Mucosa of rectum (tissue), 2 donors: ENCODE data around the gene PRKAG3.
"Not testable (repeated sequence)": the region's sequence is repeated elsewhere in the genome, so short reads cannot be mapped to it uniquely, and the experiment has no call there.

ENCODE experiments used
- H3K27ac ChIP-seq, 2 donors: one replicate each; pipeline ENCODE4 v1.7.0; 2013; ENCODE audit warnings: inconsistent platforms in 2 of 2, low read depth in 2 of 2, low read length in 2 of 2
- H3K27me3 ChIP-seq, 2 donors: one replicate each; pipeline ENCODE4 v1.7.0; 2013; ENCODE audit warnings: low read length in 2 of 2; ENCODE audit not compliant: control insufficient read depth in 2 of 2, insufficient read depth in 2 of 2
- H3K36me3 ChIP-seq, 2 donors: one replicate each; pipeline ENCODE4 v1.7.0; 2013; ENCODE audit warnings: low read length in 2 of 2; ENCODE audit not compliant: control insufficient read depth in 2 of 2, insufficient read depth in 2 of 2
- H3K4me1 ChIP-seq, 2 donors: one replicate each; pipeline ENCODE4 v1.7.0; 2013; ENCODE audit warnings: low read length in 2 of 2, mild to moderate bottlenecking in 1 of 2; ENCODE audit not compliant: control insufficient read depth in 2 of 2, insufficient read depth in 2 of 2
- H3K4me3 ChIP-seq, 2 donors: one replicate each; pipeline ENCODE4 v1.7.0; 2013; ENCODE audit warnings: low read length in 2 of 2
- H3K9ac ChIP-seq, 2 donors: one replicate each; pipeline ENCODE4 v1.7.0; 2013; ENCODE audit warnings: low read length in 2 of 2, low read depth in 1 of 2, mild to moderate bottlenecking in 1 of 2
- H3K9me3 ChIP-seq, 2 donors: one replicate each; pipeline ENCODE4 v1.7.0; 2013; ENCODE audit warnings: low read length in 2 of 2; ENCODE audit not compliant: control insufficient read depth in 2 of 2
- donor health status: healthy.
- donor health status: Normal muscosa, but diverticular disease.

The PRKAG3 gene

DNA sequence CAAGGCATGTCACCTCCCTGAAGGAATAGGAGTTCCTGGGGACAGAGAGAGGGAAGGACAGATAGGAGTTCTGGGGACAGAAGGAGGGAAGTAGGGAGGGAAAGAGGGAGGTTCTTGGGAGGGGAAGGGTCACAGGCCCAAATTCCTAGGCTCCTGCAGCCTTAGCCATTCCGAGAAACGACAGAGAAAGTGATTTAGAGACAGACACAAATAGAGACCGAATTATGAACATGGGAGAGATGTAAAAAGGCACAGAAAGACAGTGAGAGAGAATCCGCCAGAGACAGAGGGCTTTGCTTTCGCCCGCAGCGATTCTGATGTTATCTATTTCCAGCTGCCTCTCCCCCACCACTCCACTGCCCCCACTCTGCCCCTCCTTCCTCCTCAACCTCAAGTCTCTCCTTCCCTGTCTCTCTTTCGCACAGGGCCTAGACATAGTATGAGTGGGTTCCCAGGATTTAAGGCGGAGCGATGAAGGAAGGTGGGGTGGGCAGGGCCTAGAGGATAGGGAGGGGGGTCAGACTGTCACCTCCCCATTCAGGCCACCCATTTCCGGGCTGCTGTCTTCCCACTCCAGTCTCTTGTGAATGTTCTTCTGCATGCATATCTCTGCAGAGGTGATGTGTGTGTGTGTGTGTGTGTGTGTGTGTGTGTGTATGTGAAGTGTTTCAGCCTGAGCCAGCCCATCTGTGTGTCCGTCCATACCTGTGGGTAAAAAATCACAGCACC, 24.7 kb upstream of the PRKAG3 start:
- Histone ChIP-seq H3K4me1 (peaks cover 2 to 4% of the 10 kb centered on the region in 2 donors), H3K27me3 (peaks cover 54 to 68% of the 10 kb centered on the region in 2 donors), H3K9me3 (no peaks in the 10 kb centered on the region), H3K36me3 (no peaks in the 10 kb centered on the region), H3K27ac (no peak overlapping the region), H3K9ac (no peak overlapping the region), H3K4me3 (no peak overlapping the region)

DNA sequence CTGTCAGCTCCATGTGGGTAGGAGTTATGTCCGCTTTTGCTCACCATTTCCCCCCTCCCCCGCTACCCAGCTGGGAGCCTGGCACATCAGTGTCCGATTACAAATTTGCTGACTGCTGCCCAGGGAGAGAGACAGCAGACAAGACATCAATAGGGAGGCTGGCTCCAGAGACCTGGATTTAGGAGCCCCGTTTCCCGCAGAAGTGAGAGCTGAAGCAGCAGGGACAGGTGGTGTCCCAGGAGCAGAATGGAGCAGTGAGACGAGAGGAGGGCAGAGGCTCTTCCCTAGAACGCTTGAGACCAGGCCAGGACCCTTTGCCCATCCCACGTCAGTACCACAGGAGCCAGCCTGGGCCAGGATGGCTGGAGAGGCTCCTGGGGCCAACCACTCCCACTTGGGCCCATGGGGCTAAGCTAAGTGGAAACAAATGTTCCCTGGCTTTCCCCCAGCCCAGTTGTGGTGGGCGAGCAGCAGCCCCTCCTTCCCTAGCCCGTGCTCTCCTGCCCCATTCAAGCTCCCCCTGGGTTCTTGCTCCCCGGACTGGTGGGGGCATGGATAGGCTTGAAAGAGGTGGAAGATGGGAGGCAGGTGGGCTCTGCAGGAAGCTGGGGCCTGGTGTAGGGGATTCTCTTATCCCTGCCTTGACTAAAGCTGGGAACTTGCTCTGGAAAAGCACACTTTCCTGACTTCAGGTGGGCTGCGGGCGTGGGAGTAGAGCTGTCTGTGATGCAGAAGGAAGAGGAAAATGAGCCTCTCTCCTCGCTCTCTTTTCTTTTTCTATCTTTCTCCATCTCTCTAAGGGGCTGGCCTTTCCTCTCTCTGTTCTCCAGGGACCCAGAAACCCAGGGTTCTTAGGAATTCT, 23.9 kb upstream of the PRKAG3 start:
- peaks cover 2 to 4% of the 10 kb centered on the region in 2 donors for H3K4me1 ChIP-seq
- no peak overlapping the region for H3K27ac ChIP-seq
- H3K9me3 ChIP-seq, result no peaks in the 10 kb centered on the region
- no peak overlapping the region for H3K9ac ChIP-seq
- H3K36me3 ChIP-seq, result no peaks in the 10 kb centered on the region
- no peak overlapping the region for H3K4me3 ChIP-seq
- peaks cover 48 to 62% of the 10 kb centered on the region in 2 donors for H3K27me3 ChIP-seq

DNA sequence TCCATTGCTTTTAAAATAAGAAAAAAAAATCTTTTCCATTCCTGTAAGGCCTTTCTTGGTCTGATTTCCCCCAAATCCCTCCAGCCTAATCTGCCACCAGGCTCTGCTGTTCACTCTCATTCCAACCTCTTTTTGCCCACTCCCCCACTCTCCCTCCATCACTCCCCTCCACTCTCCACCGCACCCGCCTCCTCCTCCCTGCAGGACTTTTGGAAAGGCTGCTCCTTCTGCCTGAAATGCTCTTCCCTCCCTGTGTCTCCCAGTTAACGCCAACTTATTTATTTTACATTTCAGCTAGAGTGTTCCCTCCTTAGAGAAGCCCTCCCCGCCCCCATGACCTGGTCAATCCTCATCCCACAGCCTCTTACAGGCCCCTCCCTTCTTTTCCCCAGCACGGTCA, 23.3 kb upstream of the PRKAG3 start:
- Histone ChIP-seq H3K4me1 (no peaks in the 10 kb centered on the region), H3K27me3 (peaks cover 42 to 55% of the 10 kb centered on the region in 2 donors), H3K36me3 (no peaks in the 10 kb centered on the region), H3K9me3 (no peaks in the 10 kb centered on the region), H3K9ac (no peak overlapping the region), H3K4me3 (no peak overlapping the region), H3K27ac (no peak overlapping the region)

DNA sequence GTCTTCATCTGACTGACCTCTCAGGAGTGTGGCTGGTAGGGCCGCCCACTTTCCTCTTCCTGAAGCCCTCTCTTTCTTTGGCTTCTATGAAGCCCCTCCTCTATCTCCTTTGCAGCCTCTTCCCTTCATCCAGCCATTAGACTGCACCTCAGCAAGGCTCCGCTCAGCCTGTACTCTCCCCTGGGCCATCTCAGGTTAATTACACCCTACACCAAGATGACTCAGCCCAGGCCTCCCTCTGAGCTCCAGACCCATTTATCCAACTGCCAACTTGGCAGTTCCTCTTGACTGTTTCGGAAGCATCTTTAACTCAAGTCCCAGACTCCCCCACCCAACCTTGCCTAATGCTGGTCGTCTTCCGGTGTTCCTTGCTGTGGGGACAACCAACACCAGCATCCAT, 22.2 kb upstream of the PRKAG3 start:
- H3K9me3 ChIP-seq, result no peaks in the 10 kb centered on the region
- H3K9ac ChIP-seq, result no peak overlapping the region
- H3K4me3 ChIP-seq, result no peak overlapping the region
- H3K27ac ChIP-seq, result no peak overlapping the region
- H3K36me3 ChIP-seq, result no peaks in the 10 kb centered on the region
- H3K4me1 ChIP-seq, result no peaks in the 10 kb centered on the region
- peaks cover 38 to 52% of the 10 kb centered on the region in 2 donors for H3K27me3 ChIP-seq

DNA sequence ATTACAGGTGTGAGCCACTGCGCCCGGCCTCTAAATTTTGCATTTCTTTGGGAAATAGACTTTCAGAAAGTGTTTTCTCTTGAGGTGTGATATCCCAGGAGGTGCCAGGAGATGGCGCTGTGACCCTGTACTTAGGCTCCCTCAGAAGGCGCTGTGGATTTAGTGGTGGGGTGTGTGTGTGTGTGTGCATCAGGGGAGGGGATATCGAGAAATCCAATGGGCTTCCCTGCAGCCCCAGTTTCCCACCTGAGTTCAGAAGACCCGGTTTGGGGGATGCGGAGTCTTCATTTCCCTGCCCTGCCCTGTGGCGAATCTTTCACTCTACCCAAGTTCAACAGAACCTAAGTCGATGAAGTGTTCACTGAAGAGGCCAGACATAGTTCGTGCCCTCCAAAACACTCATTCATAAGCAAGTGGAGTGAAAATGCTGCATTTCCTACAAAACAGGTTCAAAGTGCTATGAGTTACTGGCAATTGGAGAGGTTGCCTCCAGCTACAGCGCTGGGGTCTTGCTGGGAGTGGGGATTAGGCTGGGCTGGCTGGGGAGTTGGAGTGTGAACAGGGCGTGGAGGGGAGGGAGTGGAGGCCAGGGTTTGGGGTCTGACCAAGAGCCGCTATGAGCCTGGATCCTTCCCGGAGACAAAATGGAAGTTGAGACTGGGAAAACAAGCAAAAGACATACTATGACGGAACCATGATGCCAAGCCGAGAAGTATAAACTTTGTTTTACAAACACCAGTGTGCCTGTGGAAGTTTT, 21.5 kb upstream of the PRKAG3 start:
- Histone ChIP-seq H3K27me3 (peaks cover 34 to 50% of the 10 kb centered on the region in 2 donors), H3K4me1 (no peaks in the 10 kb centered on the region), H3K27ac (no peak overlapping the region), H3K4me3 (no peak overlapping the region), H3K9ac (no peak overlapping the region), H3K36me3 (no peaks in the 10 kb centered on the region), H3K9me3 (no peaks in the 10 kb centered on the region)

DNA sequence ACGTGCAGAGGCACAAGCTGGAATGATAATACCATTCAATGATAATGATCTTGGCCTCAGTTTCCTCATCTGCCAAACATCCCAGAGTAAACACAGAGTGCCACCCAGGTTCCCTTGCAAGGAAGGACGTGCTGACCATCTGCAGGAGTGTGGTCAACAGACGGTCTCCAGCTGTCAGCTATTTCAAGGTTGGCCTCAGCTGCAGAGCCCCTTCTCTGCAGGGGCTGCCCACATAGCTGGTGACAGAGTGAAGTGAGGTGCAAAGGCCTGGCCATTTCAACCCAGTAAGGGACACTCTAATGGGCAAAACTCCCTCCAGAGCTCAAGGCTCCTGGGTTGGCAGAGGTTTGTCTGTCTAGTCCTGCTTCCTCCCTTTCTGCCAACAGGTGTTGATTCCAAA, 19.7 kb upstream of the PRKAG3 start:
- H3K4me3 ChIP-seq, result no peak overlapping the region
- H3K27ac ChIP-seq, result no peak overlapping the region
- no peaks in the 10 kb centered on the region for H3K4me1 ChIP-seq
- H3K27me3 ChIP-seq, result peaks cover 26 to 37% of the 10 kb centered on the region in 2 donors
- H3K9ac ChIP-seq, result no peak overlapping the region
- H3K9me3 ChIP-seq, result no peaks in the 10 kb centered on the region
- no peaks in the 10 kb centered on the region for H3K36me3 ChIP-seq

DNA sequence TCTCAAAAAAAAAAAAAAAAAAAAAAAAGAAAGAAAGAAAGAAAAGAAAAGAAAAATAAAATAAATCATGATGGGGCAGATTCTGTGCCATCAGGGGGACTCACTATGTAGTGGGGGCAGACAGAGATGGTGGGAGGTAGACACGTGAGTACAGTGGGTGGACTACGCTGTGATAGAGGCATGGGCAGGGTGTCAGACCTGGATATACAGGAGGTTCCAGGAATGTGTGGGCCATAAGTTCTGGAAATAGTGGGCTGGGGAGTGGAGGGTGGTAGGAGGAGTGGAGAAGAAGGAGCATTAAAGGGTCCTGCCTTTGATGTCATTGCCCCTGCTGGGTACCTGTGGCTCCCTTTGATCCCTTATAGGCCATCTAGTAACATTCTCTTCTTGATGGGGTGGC, 19.2 kb upstream of the PRKAG3 start:
- no peaks in the 10 kb centered on the region for H3K36me3 ChIP-seq
- no peak overlapping the region for H3K4me3 ChIP-seq
- H3K27ac ChIP-seq, result no peak overlapping the region
- peaks cover 25 to 32% of the 10 kb centered on the region in 2 donors for H3K27me3 ChIP-seq
- H3K9ac ChIP-seq, result no peak overlapping the region
- H3K9me3 ChIP-seq, result no peaks in the 10 kb centered on the region
- H3K4me1 ChIP-seq, result no peaks in the 10 kb centered on the region

DNA sequence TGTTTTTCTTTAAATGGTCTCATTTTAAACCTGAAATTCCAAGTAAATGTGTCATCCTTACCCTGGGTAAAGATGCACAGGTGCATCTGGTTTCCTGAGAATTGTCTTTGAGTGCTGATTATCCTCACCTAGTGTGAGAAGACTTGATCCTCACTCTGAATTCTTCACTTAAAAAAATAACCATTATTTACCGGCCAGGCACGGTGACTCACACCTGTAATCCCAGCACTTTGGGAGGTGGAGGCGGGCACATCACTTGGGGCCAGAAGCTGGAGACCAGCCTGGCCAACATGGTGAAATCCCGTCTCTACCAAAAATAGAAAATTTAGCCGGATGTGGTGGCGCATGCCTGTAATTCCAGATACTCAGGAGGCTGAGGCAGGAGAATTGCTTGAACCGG, 18.1 kb upstream of the PRKAG3 start:
- no peak overlapping the region for H3K27ac ChIP-seq
- H3K9me3 ChIP-seq, result no peaks in the 10 kb centered on the region
- H3K4me3 ChIP-seq, result no peak overlapping the region
- H3K4me1 ChIP-seq, result no peaks in the 10 kb centered on the region
- H3K27me3 ChIP-seq, result peaks cover 16 to 22% of the 10 kb centered on the region in 2 donors
- no peaks in the 10 kb centered on the region for H3K36me3 ChIP-seq
- no peak overlapping the region for H3K9ac ChIP-seq

DNA sequence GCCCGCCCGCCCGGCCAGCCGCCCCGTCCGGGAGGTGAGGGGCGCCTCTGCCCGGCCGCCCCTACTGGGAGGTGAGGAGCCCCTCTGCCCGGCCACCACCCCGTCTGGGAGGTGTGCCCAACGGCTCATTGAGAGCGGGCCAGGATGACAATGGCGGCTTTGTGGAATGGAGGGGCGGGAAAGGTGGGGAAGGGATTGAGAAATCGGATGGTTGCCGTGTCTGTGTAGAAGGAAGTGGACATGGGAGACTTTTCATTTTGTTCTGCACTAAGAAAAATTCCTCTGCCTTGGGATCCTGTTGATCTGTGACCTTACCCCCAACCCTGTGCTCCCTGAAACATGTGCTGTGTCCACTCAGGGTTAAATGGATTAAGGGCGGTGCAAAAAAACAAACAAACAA, 15.4 kb upstream of the PRKAG3 start:
- H3K27ac ChIP-seq, H3K4me1 ChIP-seq, H3K36me3 ChIP-seq, H3K9me3 ChIP-seq, H3K9ac ChIP-seq, H3K27me3 ChIP-seq, H3K4me3 ChIP-seq: not testable (repeated sequence)

DNA sequence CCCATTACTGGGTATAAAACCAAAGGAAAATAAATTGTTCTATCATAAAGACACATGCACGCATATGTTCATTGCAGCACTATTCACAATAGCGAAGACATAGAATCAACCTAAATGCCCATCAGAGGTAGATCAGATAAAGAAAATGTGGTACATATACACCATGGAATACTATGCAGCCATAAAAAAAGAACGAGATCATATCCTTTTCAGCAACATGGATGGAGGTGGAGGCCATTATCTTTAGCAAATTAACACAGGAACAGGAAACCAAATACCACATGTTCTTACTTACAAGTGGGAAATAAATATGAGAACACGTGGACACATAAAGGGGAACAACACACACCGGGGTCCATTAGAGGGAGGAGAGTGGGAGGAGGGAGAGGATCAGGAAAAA, 12.7 kb upstream of the PRKAG3 start:
- H3K4me1 ChIP-seq, H3K36me3 ChIP-seq, H3K9ac ChIP-seq, H3K27me3 ChIP-seq, H3K9me3 ChIP-seq, H3K27ac ChIP-seq, H3K4me3 ChIP-seq: not testable (repeated sequence)
